Fibroblast of skin of right quadriceps (primary cell): ENCODE results near the gene CUBN.

ENCODE experiments used
- DNase-seq: peaks from one replicate; pipeline ENCODE4 v3.0.0-alpha.2; 2013

The CUBN gene

GRCh38 chr10:17006631-17007417, 122.8 kb downstream of the CUBN start:
- no peak for DNase-seq

- peak; percentile 69 for DNase-seq
Measured at GRCh38 chr10:17005621-17006566, 123.7 kb downstream of the CUBN start.

GRCh38 chr10:17004801-17005380, 124.7 kb downstream of the CUBN start:
- DNase-seq, result no peak

GRCh38 chr10:17003651-17004286, 125.8 kb downstream of the CUBN start:
- DNase-seq, result peak; percentile 71

GRCh38 chr10:17003151-17003550, 126.5 kb downstream of the CUBN start:
- peak; percentile 98 for DNase-seq

GRCh38 chr10:17001961-17002749, 127.5 kb downstream of the CUBN start:
- DNase-seq, result peak; percentile 98

- no peak for DNase-seq
Measured at GRCh38 chr10:17001297-17001744, 128.3 kb downstream of the CUBN start.

- DNase-seq, result peak; percentile 92
Measured at GRCh38 chr10:16999665-17000451, 129.8 kb downstream of the CUBN start.

- peak; percentile 69 for DNase-seq
Measured at GRCh38 chr10:16996530-16996964, 133.1 kb downstream of the CUBN start.

GRCh38 chr10:16995867-16996529, 133.6 kb downstream of the CUBN start:
- peak; percentile 58 for DNase-seq

GRCh38 chr10:16993186-16993585, 136.4 kb downstream of the CUBN start:
- no peak for DNase-seq

GRCh38 chr10:16992611-16993119, 136.9 kb downstream of the CUBN start:
- DNase-seq, result peak; percentile 66

GRCh38 chr10:16991011-16991410, 138.6 kb downstream of the CUBN start:
- no peak for DNase-seq

GRCh38 chr10:16989826-16990293, 139.8 kb downstream of the CUBN start:
- peak; percentile 91 for DNase-seq

GRCh38 chr10:16988900-16989299, 140.7 kb downstream of the CUBN start:
- DNase-seq, result no peak

GRCh38 chr10:16987976-16988610, 141.5 kb downstream of the CUBN start:
- no peak for DNase-seq

GRCh38 chr10:16987206-16987621, 142.4 kb downstream of the CUBN start:
- peak; percentile 90 for DNase-seq

GRCh38 chr10:16986406-16987205, 143.0 kb downstream of the CUBN start:
- DNase-seq, result peak; percentile 98

GRCh38 chr10:16986082-16986405, 143.6 kb downstream of the CUBN start:
- DNase-seq, result no peak
